RWPE2 (cell line): Measurements from ENCODE around the gene PANK1.

Experiments
- ATAC-seq: fragments of 200-7000 bp; cut with Tn5 transposase; 3 replicates; pipeline ENCODE4 v1.9.1; 2021; ENCODE audit warnings: low read depth
- DNase-seq: peaks from one replicate; pipeline ENCODE4 v3.0.0-alpha.2; 2020; ENCODE audit warnings: low spot score
- H3K27ac ChIP-seq: fragments of 450-650 bp; 2 replicates; pipeline ENCODE4 v1.5.1; 2017; ENCODE audit warnings: mild to moderate bottlenecking; ENCODE audit not compliant: poor library complexity, severe bottlenecking
- H3K27me3 ChIP-seq: fragments of 250-450 bp; sonication (Bioruptor Pico); 2 replicates; pipeline ENCODE4 v1.5.1; 2021; ENCODE audit warnings: mild to moderate bottlenecking, moderate library complexity; ENCODE audit not compliant: insufficient read depth, poor library complexity, severe bottlenecking
- H3K36me3 ChIP-seq: fragments of 250-450 bp; sonication (Bioruptor Pico); 2 replicates; pipeline ENCODE4 v1.5.1; 2020; ENCODE audit warnings: low read depth, mild to moderate bottlenecking, moderate library complexity
- H3K4me1 ChIP-seq: fragments of 250-450 bp; sonication (Bioruptor Pico); 2 replicates; pipeline ENCODE4 v1.5.1; 2021; ENCODE audit warnings: mild to moderate bottlenecking, moderate library complexity; ENCODE audit not compliant: insufficient read depth, poor library complexity, severe bottlenecking
- H3K4me3 ChIP-seq: fragments of 250-450 bp; sonication (Bioruptor Pico); 2 replicates; pipeline ENCODE4 v1.5.1; 2021; ENCODE audit warnings: mild to moderate bottlenecking, moderate library complexity; ENCODE audit not compliant: severe bottlenecking
- H3K9me3 ChIP-seq: fragments of 250-450 bp; sonication (Bioruptor Pico); 2 replicates; pipeline ENCODE4 v1.5.1; 2021; ENCODE audit warnings: mild to moderate bottlenecking, moderate library complexity; ENCODE audit not compliant: severe bottlenecking
- CTCF ChIP-seq: fragments of 450-650 bp; IDR thresholded peaks from one replicate; pipeline ENCODE4 v1.5.1; 2017; ENCODE audit warnings: mild to moderate bottlenecking, moderate library complexity; ENCODE audit not compliant: poor library complexity, severe bottlenecking

PANK1 gene

GRCh38 chr10:89592539-89592938 lies 52.5 kb downstream of the PANK1 start:
- H3K36me3 ChIP-seq = peaks cover 12% of the 10 kb centered on the region; the same call in 1 of the 2 replicates
- no peak overlapping the region for H3K27ac ChIP-seq
- DNase-seq (no peak), ATAC-seq (no peak)
- no peaks in the 10 kb centered on the region for H3K4me1 ChIP-seq
- H3K4me3 ChIP-seq = no peak overlapping the region
- no peaks in the 10 kb centered on the region for H3K9me3 ChIP-seq
- no peak for TF ChIP-seq CTCF
- H3K27me3 ChIP-seq = no peaks in the 10 kb centered on the region

- Histone ChIP-seq H3K4me3 (no peak overlapping the region), H3K27ac (no peak overlapping the region), H3K36me3 (peaks cover 16% of the 10 kb centered on the region; the same call in 1 of the 2 replicates), H3K9me3 (no peaks in the 10 kb centered on the region), H3K27me3 (no peaks in the 10 kb centered on the region), H3K4me1 (no peaks in the 10 kb centered on the region)
- no peak for TF ChIP-seq CTCF
- ATAC-seq (no peak), DNase-seq (no peak)
Observed at GRCh38 chr10:89591796-89592271, 53.2 kb downstream of the PANK1 start.

- H3K4me1 ChIP-seq = no peaks in the 10 kb centered on the region
- DNase-seq (no peak), ATAC-seq (no peak)
- H3K4me3 ChIP-seq = no peak overlapping the region
- no peaks in the 10 kb centered on the region for H3K9me3 ChIP-seq
- no peak for TF ChIP-seq CTCF
- no peaks in the 10 kb centered on the region for H3K27me3 ChIP-seq
- H3K36me3 ChIP-seq = peaks cover 16% of the 10 kb centered on the region; the same call in 1 of the 2 replicates
- H3K27ac ChIP-seq = no peak overlapping the region
Observed at GRCh38 chr10:89591111-89591795, 53.8 kb downstream of the PANK1 start.

- ATAC-seq (no peak), DNase-seq (no peak)
- Histone ChIP-seq H3K9me3 (no peaks in the 10 kb centered on the region), H3K27me3 (no peaks in the 10 kb centered on the region), H3K4me3 (no peak overlapping the region), H3K4me1 (no peaks in the 10 kb centered on the region), H3K36me3 (peaks cover 16% of the 10 kb centered on the region; the same call in 1 of the 2 replicates), H3K27ac (no peak overlapping the region)
- no peak for TF ChIP-seq CTCF
Observed at GRCh38 chr10:89590326-89590725, 54.7 kb downstream of the PANK1 start.

- Histone ChIP-seq H3K9me3 (no peaks in the 10 kb centered on the region), H3K4me3 (no peak overlapping the region), H3K36me3 (peaks cover 16% of the 10 kb centered on the region; the same call in 1 of the 2 replicates), H3K4me1 (no peaks in the 10 kb centered on the region), H3K27me3 (no peaks in the 10 kb centered on the region), H3K27ac (no peak overlapping the region)
- DNase-seq (no peak), ATAC-seq (no peak)
- no peak for TF ChIP-seq CTCF
Observed at GRCh38 chr10:89589101-89589720, 55.8 kb downstream of the PANK1 start.
